ELR (cell line): ENCODE results near the gene IL17RA.

ENCODE experiments used
- DNase-seq: peaks from one replicate; pipeline ENCODE4 v3.0.0-alpha.2; 2015; ENCODE audit warnings: low read depth

The IL17RA gene

DNA sequence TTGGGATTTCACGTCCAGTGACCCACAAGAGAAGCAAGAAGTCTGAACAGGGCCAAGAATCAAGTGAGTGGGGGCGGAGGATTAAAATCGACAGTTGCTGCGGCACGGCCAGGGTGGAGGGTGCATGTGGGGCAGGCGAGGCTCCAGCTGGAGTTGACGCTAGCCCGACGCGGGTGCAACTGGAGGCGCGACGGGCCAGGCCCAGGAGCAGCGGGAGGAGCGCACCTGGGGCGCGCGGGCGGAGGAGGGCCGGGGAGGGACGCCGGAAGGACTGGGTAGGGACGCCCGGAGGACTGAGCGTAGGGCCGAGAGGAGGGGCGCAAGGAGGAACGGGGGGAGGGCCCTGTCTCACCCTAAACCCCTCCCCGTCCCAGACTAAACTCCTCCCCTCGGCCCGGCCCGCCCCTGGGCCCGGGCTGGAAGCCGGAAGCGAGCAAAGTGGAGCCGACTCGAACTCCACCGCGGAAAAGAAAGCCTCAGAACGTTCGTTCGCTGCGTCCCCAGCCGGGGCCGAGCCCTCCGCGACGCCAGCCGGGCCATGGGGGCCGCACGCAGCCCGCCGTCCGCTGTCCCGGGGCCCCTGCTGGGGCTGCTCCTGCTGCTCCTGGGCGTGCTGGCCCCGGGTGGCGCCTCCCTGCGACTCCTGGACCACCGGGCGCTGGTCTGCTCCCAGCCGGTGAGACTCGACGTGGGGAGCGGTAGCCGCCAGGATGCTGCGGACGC is at the start of gene IL17RA:
IL17RA (plus strand) TSS at position 447 of the 723 bp plus-strand sequence; CDS start at position 539, 92 bp downstream.
- DNase-seq, result peak; percentile 91

GRCh38 chr22:17035246-17035645 is 49.6 kb upstream of the IL17RA start:
- DNase-seq, result no peak

DNA sequence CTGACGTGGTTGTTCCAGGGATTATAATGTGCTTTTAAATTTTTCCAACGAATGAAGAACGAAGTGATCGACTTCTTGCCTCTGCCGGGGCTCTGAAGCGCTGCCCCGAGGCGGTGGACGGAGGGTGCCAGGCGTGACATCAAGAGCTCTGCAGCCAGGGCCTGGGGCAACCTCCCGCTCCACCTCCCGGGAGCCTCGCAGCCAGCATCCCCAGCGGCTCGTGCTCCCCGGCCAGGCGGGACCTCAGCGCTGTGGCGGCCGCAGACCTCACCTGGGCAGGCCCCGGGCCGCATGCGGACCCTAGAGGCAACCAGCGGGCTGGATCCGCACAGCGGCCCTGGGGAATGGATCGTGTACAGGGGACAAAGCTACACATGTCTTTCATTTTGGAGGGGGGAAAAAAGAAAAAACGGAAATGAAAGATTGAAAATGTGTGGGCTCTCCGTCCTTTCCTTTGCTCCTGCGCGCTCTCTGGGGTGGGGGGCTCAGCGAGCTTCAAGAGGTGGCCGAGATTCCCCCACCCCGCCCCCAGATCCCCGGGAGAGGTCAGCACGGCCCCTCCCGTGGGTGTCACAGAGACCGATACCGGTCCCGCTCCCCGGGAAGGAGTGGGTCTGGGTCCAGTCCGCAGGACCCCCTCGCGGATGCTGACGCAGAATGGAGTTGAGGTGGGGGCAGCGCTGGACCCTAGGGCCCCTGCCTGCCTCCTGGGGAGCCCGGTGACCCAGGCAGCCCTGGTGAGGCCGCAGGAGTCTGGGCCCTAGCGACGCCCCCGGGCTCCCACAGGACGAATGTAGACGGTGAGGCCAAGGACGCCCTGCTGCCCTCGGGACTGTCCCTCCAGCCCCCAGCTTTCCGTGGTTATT is 48.6 kb upstream of the IL17RA start:
- DNase-seq, result peak; percentile 19

GRCh38 chr22:17036842-17037711 is 47.7 kb upstream of the IL17RA start:
- DNase-seq, result peak; percentile 45

GRCh38 chr22:17043521-17043920 is 41.3 kb upstream of the IL17RA start:
- no peak for DNase-seq

- DNase-seq, result no peak
Measured at GRCh38 chr22:17046566-17047348, 38.0 kb upstream of the IL17RA start.

- no peak for DNase-seq
Measured at GRCh38 chr22:17047656-17048055, 37.1 kb upstream of the IL17RA start.

GRCh38 chr22:17056058-17056457 is 28.7 kb upstream of the IL17RA start:
- no peak for DNase-seq

DNA sequence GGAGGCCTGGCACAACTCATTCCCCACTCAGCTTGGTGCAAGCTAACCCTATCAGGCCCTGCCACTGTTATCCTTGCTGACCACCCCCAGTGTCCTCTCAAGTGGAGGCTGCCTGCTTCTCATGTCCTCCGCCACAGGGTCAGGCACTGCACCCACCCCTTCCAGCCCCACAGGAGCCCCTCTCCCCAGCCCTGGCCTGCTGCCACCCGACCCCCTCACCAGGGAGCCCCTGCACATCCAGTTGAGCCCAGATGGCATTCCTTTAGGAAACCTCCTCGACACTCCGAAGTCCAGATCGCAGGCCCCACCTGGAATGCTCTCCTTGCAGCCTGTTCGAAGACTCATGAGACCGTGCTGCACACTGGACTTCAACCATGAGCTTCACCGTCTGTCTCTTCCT is 28.0 kb upstream of the IL17RA start:
- no peak for DNase-seq

DNA sequence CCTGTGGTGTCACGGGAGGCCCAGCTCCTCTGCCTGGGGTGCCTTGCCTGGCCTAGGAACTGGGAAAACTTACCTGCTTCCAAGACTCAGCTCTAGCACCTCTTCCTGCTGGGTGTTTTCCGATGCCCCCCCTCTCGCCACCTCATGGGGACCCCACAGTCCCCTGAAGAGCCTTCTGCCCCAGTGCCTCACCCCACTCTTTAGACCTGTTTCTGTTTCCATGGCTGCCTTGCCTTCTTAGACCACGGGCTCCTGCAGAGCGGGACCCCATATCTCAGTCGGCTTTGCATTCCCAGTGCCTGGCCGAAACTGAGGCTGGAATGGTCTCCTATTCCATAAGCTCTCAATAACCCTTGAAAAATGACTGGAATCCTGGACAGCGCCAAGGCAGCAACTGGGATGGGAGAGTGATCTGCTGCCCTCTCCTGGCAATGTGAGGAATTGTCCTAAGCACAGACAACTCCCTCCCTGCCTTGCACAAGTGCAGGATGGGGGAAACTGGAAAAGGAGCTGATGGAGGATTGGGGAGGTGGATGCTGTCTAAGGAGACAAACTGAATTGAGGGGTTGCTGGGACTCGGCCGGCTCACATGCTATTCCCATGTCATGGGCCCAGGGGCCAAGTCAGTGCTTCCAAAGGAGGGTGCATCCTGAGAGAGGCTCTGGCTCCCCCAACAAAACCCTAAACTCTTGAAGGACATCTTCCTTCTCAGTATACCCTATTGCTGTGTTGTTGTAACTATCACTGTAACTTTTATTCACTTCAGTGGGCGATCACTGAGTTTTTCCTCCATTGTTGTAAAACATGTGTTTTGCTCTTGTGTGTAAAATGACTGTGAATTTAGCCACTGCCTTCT is 26.6 kb upstream of the IL17RA start:
- DNase-seq, result peak; percentile 68

DNA sequence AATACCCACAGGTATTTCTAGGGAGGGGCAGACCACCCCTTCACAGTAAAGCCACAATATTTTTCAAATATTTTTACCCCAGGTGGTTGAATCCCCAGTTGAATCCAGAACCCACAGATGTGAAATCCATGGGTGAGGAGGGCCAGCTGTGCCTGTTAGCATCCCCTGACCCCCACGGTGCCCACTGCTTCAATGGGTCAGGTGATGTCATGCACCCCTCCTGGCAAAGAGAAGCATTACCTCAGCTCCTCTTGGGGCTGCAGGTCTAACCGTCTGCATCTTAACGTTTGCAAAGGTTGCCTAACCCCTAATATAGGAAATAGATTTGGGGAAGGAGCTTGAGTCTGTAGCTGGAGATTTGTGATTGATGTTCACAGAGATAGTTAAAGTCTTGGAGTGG is 24.7 kb upstream of the IL17RA start:
- no peak for DNase-seq

GRCh38 chr22:17063411-17064106 is 21.2 kb upstream of the IL17RA start:
- no peak for DNase-seq

DNA sequence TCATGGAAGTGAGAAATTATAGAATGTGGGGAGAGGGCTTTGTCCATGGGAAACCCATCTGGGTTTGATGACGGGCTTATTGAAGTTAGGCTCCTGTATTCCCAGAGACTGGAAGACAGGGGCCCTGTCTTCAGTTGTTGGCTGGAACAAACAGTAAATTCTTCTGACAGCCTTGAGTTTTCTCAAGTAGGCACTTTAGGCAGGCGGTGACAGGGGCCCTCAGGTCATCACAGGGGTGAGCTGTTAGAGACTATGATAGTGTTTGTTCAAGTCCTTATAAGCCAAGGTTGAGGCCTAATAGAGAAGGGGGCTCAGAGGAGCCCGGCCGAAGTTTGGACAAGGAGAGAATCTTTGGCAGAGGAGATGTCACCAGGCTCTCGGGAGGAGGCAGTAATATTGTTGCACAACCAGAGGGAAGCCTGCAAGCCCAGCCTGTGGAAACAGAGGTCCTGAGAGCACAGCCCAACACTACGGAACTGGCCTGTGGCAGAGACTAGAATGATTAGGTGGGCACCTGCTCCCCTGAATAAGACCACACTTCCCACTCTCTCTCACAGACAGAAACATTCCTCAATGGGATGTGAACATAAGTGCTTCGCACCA is 20.2 kb upstream of the IL17RA start:
- DNase-seq, result no peak

DNA sequence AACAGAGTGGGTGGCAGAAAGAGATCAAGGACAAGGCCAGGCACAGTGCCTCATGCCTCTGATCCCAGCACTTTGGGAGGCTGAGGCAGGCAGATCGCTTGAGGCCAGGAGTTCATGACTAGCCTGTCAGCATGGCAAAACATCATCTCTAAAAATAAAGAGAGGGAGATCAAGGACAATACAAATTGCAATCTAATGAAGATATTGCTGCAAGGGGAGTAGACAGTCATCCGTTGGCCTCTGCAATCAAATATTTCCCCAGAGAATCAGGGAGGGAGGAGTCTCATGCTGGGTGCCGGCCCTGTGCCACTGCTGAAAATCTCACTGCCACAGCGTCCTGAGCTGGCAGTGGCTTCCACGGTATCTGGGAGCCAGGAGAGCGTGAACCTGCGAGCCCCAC is 19.4 kb upstream of the IL17RA start:
- no peak for DNase-seq

- no peak for DNase-seq
Measured at GRCh38 chr22:17072877-17073276, 11.9 kb upstream of the IL17RA start.

- DNase-seq, result peak; percentile 49
Measured at GRCh38 chr22:17074648-17075002, 10.2 kb upstream of the IL17RA start.

DNA sequence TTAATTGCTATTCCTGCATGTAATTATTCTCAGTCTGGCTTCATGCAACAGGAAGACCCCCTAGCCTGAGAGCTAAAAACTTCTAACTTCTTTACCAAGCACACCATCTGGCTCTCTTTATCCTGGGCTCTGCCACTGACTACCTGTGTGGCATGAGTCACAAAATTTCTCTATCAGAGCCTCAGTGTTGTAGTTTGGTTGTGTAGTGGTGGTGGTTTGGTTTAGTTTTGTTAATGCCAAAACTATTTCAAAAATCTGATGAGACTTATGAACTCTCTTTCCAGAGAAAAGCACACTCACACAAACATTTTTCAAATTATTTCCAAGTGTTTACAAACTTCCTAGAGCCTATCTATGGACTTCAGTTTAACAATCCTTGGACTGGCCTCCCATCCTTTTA is 7.5 kb upstream of the IL17RA start:
- DNase-seq, result peak; percentile 84

DNA sequence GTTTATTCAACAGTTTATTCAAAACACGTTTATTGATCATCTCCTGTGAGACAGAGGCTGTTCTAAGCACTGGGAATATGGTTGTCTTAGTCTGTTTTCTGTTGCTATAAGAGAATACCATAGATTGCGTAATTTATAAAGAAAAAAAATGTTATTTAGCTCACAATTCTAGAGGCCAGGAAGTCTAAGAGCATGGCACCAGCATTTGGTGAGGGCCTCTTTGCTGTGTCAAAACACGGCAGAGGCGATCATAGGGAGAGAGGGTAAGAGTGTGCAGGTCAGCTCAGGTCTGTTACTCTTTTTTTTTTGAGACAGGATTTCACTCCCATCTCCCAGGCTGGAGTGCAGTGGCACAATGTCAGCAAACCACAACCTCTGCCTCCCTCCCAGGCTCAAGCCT is 5.2 kb upstream of the IL17RA start:
- no peak for DNase-seq

DNA sequence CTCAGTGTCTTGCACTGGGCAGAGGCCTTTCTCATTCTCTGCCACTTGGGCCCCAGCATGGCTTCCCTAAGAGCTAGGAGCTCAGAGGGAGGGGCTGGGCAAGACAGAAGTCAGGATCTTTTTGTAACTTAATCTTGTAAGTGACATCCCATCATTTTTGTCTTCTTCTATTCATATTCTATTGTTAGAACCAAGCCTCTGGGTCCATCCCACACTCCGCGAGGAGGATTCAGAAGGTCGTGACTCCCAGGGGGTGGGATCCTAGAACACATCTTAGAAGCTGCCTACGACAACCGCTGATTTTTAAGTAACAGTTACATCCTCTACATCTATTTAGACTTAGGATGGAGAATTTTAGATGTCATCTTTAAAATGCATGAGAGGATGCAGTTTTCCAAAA is 1.5 kb upstream of the IL17RA start:
- DNase-seq, result no peak
